IMR-90 (cell line): ENCODE measurements around the gene TMCC3. TPM values are rescaled to one million over a fixed set of nuclear protein-coding genes. Genes with fewer than 3 reads are reported as not detected.
"Not testable (repeated sequence)": the region's sequence is repeated elsewhere in the genome, so short reads cannot be mapped to it uniquely, and the experiment has no call there.

Experiments used
- ATAC-seq: fragments of 200-7000 bp; cut with Tn5 transposase; 2 replicates; pipeline ENCODE4 v1.9.1; 2020; ENCODE audit warnings: low read depth, mild to moderate bottlenecking, moderate library complexity
- BruUV-seq: library from RNA; stranded (reverse); fragments of 400-500 nt; replicated peaks from 2 replicates; lab custom pipeline; 2021; lab: Mats Ljungman, UMichigan
- CTCF ChIA-PET: fragments of 300-600 bp; formaldehyde crosslinking; extraction: SDS; loops from one replicate; lab custom pipeline; 2021; ENCODE audit warnings: antibody characterized with exemption; lab: Yijun Ruan, JAX
- POLR2A ChIA-PET: fragments of 300-600 bp; sonication (Branson Sonifier 250); formaldehyde crosslinking; loops from one replicate; lab custom pipeline; 2022; ENCODE audit warnings: antibody characterized with exemption; ENCODE audit not compliant: unreplicated experiment; lab: Charles Lee
- DNase-seq: peaks from one replicate; pipeline ENCODE4 v3.0.0; 2013
- H2AFZ ChIP-seq: replicated peaks from 2 replicates; pipeline ENCODE3; 2013; ENCODE audit warnings: low read length, mild to moderate bottlenecking; ENCODE audit not compliant: poor library complexity
- H2AK5ac ChIP-seq: 2 replicates; pipeline ENCODE4 v1.6.1; 2013; ENCODE audit warnings: low read depth, low read length, inconsistent platforms
- H2AK9ac ChIP-seq: replicated peaks from 2 replicates; pipeline ENCODE3; 2013; ENCODE audit warnings: mild to moderate bottlenecking, low read depth, low read length, moderate library complexity; ENCODE audit not compliant: poor library complexity
- H2BK120ac ChIP-seq: 2 replicates; pipeline ENCODE4 v1.6.1; 2013; ENCODE audit warnings: low read depth, low read length, inconsistent platforms
- H2BK15ac ChIP-seq: 3 replicates; pipeline ENCODE4 v1.6.1; 2013; ENCODE audit warnings: low read depth, low read length, inconsistent platforms
- H2BK20ac ChIP-seq: 2 replicates; pipeline ENCODE4 v1.6.1; 2013; ENCODE audit warnings: low read depth, mild to moderate bottlenecking, inconsistent platforms, low read length, moderate library complexity
- H2BK5ac ChIP-seq: 2 replicates; pipeline ENCODE4 v1.6.1; 2013; ENCODE audit warnings: mild to moderate bottlenecking, low read depth, low read length, inconsistent platforms; ENCODE audit not compliant: poor library complexity, severe bottlenecking
- H3K14ac ChIP-seq: replicated peaks from 2 replicates; pipeline ENCODE4 v1.6.1; 2013; ENCODE audit warnings: low read depth, low read length, inconsistent platforms
- H3K18ac ChIP-seq: 2 replicates; pipeline ENCODE4 v1.6.1; 2013; ENCODE audit warnings: low read depth, low read length, control low read depth
- H3K23ac ChIP-seq: 2 replicates; pipeline ENCODE4 v1.6.1; 2013; ENCODE audit warnings: low read depth, low read length, inconsistent platforms
- H3K27ac ChIP-seq: 2 replicates; pipeline ENCODE4 v1.5.1; 2013; ENCODE audit warnings: mild to moderate bottlenecking, control low read depth, low read length; ENCODE audit not compliant: insufficient read depth
- H3K27me3 ChIP-seq: 2 replicates; pipeline ENCODE4 v1.6.1; 2013; ENCODE audit warnings: low read length; ENCODE audit not compliant: control insufficient read depth, insufficient read depth
- H3K36me3 ChIP-seq: 2 replicates; pipeline ENCODE4 v1.6.1; 2013; ENCODE audit warnings: low read length, mixed read lengths; ENCODE audit not compliant: control insufficient read depth, insufficient read depth
- H3K4ac ChIP-seq: 2 replicates; pipeline ENCODE4 v1.6.1; 2013; ENCODE audit warnings: low read depth, low read length, inconsistent platforms
- H3K4me1 ChIP-seq: 2 replicates; pipeline ENCODE4 v1.6.1; 2013; ENCODE audit warnings: low read length, mixed read lengths; ENCODE audit not compliant: control insufficient read depth, insufficient read depth
- H3K4me2 ChIP-seq: 2 replicates; pipeline ENCODE4 v1.6.1; 2013; ENCODE audit warnings: low read depth, mild to moderate bottlenecking, control low read depth, low read length, moderate library complexity
- H3K4me3 ChIP-seq: 2 replicates; pipeline ENCODE4 v1.5.1; 2013; ENCODE audit warnings: low read depth, mild to moderate bottlenecking, control low read depth, low read length, moderate library complexity; ENCODE audit not compliant: insufficient read depth
- H3K56ac ChIP-seq: 2 replicates; pipeline ENCODE4 v1.6.1; 2013; ENCODE audit warnings: low read length, inconsistent platforms; ENCODE audit not compliant: insufficient read depth; ENCODE audit errors: extremely low read depth
- H3K79me1 ChIP-seq, 2 experiments: 2 replicates each; pipeline ENCODE4 v1.6.1; 2013; ENCODE audit warnings: low read length in 2 of 2, inconsistent platforms in 1 of 2, low read depth in 1 of 2
- H3K9ac ChIP-seq: 2 replicates; pipeline ENCODE4 v1.6.1; 2013; ENCODE audit warnings: low read depth, low read length, control low read depth
- H3K9me1 ChIP-seq: 2 replicates; pipeline ENCODE4 v1.6.1; 2013; ENCODE audit warnings: low read length, inconsistent platforms; ENCODE audit not compliant: insufficient read depth
- H3K9me3 ChIP-seq: 2 replicates; pipeline ENCODE4 v1.6.1; 2013; ENCODE audit warnings: low read length; ENCODE audit not compliant: control insufficient read depth, insufficient read depth
- H4K20me1 ChIP-seq: 2 replicates; pipeline ENCODE4 v1.6.1; 2013; ENCODE audit warnings: low read length, inconsistent platforms; ENCODE audit not compliant: insufficient read depth
- H4K5ac ChIP-seq: 2 replicates; pipeline ENCODE4 v1.6.1; 2013; ENCODE audit warnings: mild to moderate bottlenecking, low read depth, low read length, control low read depth
- H4K8ac ChIP-seq, 2 experiments: 2 replicates each; pipeline ENCODE4 v1.6.1; 2013; ENCODE audit warnings: low read depth in 2 of 2, low read length in 2 of 2, control low read depth in 1 of 2, inconsistent platforms in 1 of 2
- H4K91ac ChIP-seq: 2 replicates; pipeline ENCODE4 v1.6.1; 2013; ENCODE audit warnings: low read depth, low read length, inconsistent platforms; ENCODE audit not compliant: insufficient read depth
- WGBS, 2 experiments: methylation state at CpG; one replicate each; pipeline versions ENCODE4 v1.1.5 to v1.1.7; 2013; ENCODE audit warnings: missing lambda C conversion rate in 2 of 2; ENCODE audit not compliant: insufficient read length in 1 of 2; ENCODE audit errors: extremely low coverage in 2 of 2; 5-methylcytosine and 5-hydroxymethylcytosine counted together
- dilution Hi-C: fragments of 300-500 bp; cut with HindIII; formaldehyde crosslinking; loops from one replicate; pipeline ENCODE4 v1.14.3; 2018; ENCODE audit warnings: low sequenced_read_pairs; ENCODE audit not compliant: unreplicated experiment
- in situ Hi-C: fragments of 300-500 bp; cut with MboI; formaldehyde crosslinking; loops from 3 replicates; pipeline ENCODE4 v1.14.3; 2019; ENCODE audit warnings: low sequenced_read_pairs, inconsistent platforms, mixed read lengths
- intact Hi-C: fragments of 100-400 bp; cut with micrococcal nuclease; formaldehyde crosslinking; loops from 2 replicates; pipeline ENCODE4 v1.10.0; 2022
- polyA plus RNA-seq, 3 experiments: library from polyadenylated mRNA; depleted of rRNA; stranded (reverse); fragments of >200 nt; gene quantifications; 2 replicates each; pipeline ENCODE4 v1.2.3, GENCODE V29; 2012; ENCODE audit warnings: low replicate concordance in 1 of 3
- total RNA-seq: library from RNA; depleted of rRNA; stranded (reverse); fragments of >200 nt; gene quantifications from 2 replicates; pipeline ENCODE4 v1.2.3, GENCODE V29; 2012

The TMCC3 gene
- total and polyA plus RNA-seq, 2 of the 4 experiments (the other 2 are of a cell fraction), result 0.14 to 0.36 TPM

GRCh38 chr12:94692826-94693225 is 42.5 kb upstream of the TMCC3 start:
- H3K27me3 ChIP-seq, result peaks cover 20% of the 10 kb centered on the region
- BruUV-seq, H3K9ac ChIP-seq, H3K4ac ChIP-seq, H3K4me2 ChIP-seq, intact Hi-C loops, H4K20me1 ChIP-seq, H4K5ac ChIP-seq, H2BK15ac ChIP-seq, H2BK120ac ChIP-seq, H3K23ac ChIP-seq, H2AK5ac ChIP-seq, H3K14ac ChIP-seq, H3K27ac ChIP-seq, H3K9me3 ChIP-seq, DNase-seq, in situ Hi-C loops, H3K56ac ChIP-seq, H3K9me1 ChIP-seq, H2AK9ac ChIP-seq, H3K4me3 ChIP-seq, H3K18ac ChIP-seq, H3K4me1 ChIP-seq, H3K36me3 ChIP-seq, H4K8ac ChIP-seq, POLR2A ChIA-PET, H4K91ac ChIP-seq, CTCF ChIA-PET, dilution Hi-C loops, ATAC-seq, H2AFZ ChIP-seq, H2BK20ac ChIP-seq, H2BK5ac ChIP-seq, H3K79me1 ChIP-seq: not testable (repeated sequence)
- whole genome bisulfite sequencing, 2 experiments, result 72% methylated on average over 2 of the region's 7 CpGs; no CpG with 5 or more reads in 1 of the 2 experiments
